Skeletal muscle cell (primary cell): Measurements from ENCODE around the gene CDC42BPA.
A peak's percentile ranks its signal among the peaks of the same experiment; 100 is the strongest.
"Not testable (repeated sequence)": the region's sequence is repeated elsewhere in the genome, so short reads cannot be mapped to it uniquely, and the experiment has no call there.

Experiments
- DNase-seq: peaks from one replicate; pipeline ENCODE4 v3.0.0-alpha.2; 2010; ENCODE audit warnings: low read depth
- H3K4me3 ChIP-seq: 2 replicates; pipeline ENCODE4 v1.5.1; 2011; ENCODE audit warnings: low read depth, mild to moderate bottlenecking, control low read depth, low read length, moderate library complexity

Gene CDC42BPA

GRCh38 chr1:227166559-227166958 lies 151.7 kb downstream of the CDC42BPA start:
- no peak overlapping the region for H3K4me3 ChIP-seq
- no peak for DNase-seq

GRCh38 chr1:227161470-227161869 lies 156.8 kb downstream of the CDC42BPA start:
- DNase-seq = no peak
- H3K4me3 ChIP-seq = no peak overlapping the region

- DNase-seq = no peak
- H3K4me3 ChIP-seq = no peak overlapping the region
These were observed 161.8 kb downstream of the CDC42BPA start for GRCh38 chr1:227156520-227156919.

- H3K4me3 ChIP-seq = no peak overlapping the region
- DNase-seq = no peak
These were observed 162.6 kb downstream of the CDC42BPA start for GRCh38 chr1:227155688-227156087.

DNA sequence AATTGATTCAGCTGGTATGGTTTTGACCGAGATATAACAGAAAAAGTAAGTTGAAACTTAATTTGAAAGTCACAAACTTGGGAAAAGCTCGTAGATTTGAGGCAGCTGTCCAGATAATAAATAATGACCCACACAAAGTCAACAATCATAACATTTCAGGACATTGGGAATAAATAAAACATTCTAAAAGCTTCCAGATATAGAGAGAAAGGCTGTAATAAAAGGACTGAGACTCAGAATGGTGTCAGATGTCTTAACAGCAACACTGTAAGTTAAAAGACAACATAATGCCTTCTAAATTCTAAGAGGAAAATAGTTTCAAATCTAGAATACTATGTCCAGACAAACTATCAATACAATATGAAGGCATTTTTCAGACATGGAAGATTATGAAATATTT lies 163.3 kb downstream of the CDC42BPA start:
- no peak for DNase-seq
- H3K4me3 ChIP-seq = no peak overlapping the region

GRCh38 chr1:227152525-227152924 lies 165.8 kb downstream of the CDC42BPA start:
- H3K4me3 ChIP-seq = no peak overlapping the region
- DNase-seq = no peak

DNA sequence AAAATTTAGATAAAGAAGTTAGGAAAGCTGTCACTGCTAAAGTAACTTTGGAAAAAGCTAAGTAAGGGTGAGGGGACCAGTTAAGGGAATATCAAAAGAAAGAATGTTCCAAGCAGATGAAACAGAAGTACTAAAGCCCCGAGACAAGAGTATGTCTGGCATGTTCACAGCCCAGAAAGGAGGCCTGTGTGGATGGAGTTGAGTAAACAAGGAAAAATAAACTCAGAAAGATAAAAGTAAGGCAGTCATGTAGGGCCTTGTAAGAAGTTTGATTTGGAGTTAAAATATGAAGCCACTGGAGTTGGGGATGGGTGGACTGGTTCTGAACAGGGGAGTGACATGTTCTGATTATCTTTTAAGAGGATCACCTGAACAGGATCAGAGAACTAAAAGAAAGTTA lies 177.9 kb downstream of the CDC42BPA start:
- no peak overlapping the region for H3K4me3 ChIP-seq
- no peak for DNase-seq

DNA sequence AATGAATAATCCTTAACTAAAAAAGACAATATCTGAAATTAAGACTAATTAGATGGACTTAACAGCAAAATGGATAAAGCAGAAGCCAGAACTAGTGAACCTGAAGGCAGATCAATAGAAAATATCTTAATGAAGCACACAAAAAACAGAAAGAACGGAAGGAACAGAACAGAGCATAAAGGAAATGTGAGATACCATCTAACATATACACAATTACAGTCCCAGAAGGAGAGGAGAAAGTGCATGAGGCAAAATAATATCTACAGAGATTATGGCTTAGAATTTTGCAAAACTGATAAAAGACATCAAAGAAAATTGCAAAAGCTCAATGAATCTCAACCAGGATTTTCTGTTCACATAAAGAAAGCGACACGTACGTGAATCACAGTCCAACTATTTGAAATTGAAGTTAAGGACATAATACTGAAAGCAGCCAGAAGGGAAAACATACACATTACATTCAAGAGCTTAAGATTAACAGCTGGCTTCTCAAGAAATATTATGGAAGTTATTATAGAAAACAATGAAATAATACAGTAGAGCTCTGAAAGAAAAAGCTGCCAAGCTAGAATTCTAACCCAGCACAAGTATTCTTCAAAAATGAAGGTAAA lies 182.0 kb downstream of the CDC42BPA start:
- H3K4me3 ChIP-seq = no peak overlapping the region
- no peak for DNase-seq

- H3K4me3 ChIP-seq = no peak overlapping the region
- DNase-seq = no peak
These were observed 183.5 kb downstream of the CDC42BPA start for GRCh38 chr1:227134686-227135314.

DNA sequence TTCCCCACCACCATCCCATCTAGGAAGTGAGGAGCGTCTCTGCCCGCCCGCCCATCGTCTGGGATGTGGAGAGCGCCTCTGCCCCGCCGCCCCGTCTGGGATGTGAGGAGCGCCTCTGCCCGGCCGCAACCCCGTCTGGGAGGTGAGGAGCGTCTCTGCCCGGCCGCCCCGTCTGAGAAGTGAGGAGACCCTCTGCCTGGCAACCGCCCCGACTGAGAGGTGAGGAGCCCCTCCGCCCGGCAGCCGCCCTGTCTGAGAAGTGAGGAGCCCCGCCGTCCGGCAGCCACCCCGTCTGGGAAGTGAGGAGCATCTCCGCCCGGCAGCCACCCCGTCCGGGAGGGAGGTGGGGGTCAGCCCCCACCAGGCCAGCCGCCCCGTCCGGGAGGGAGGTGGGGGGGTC lies 185.6 kb downstream of the CDC42BPA start:
- H3K4me3 ChIP-seq, DNase-seq: not testable (repeated sequence)

GRCh38 chr1:227131193-227131592 lies 187.1 kb downstream of the CDC42BPA start:
- H3K4me3 ChIP-seq = no peak overlapping the region
- DNase-seq = peak; percentile 5

DNA sequence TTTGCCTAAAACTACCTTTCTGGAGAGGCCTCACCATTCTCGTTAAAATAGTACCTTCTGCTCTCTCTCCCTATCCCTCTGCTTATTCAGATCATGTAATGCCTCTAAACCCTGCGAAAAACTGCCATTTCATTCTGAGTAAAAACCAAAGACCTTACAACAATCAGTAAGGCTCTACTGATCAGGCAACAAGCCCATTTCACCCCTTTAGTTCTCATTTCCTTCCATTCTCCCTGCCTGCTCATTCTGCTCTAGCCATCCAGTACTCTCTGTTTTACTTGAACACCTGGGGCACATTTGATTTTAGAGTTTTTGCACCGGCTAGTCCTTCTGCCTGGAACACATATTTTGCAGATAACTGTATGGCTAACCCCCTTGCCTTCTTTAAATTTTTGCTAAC lies 190.4 kb downstream of the CDC42BPA start:
- no peak for DNase-seq
- no peak overlapping the region for H3K4me3 ChIP-seq

DNA sequence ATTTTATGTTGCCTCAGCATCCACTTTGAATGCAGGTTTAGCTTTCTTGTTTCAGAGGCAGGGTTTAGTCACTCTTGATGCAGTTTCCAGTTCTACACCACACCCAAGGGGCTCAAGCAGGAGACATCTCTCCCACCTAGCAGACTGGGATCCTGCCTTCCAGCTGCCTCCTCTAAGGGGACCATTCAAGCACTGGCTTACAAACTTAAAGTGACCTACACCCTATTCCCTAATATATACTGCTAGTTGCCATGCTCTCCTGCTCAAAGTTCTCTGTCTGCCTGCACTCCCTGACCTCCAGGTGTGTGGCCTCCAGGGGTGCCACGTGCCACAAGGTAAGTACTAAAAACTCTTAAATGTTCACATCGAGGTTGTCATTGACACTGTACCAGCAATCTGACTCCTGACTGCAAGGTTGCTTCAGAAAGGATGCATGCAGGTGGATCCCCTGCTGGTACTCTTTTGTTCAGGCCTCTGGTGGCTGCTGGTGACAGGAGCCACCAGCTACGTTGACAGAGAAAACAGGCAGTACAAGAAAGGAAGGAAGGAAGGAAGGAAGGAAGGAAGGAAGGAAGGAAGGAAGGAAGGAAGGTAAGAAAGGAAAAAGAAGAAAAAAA lies 192.3 kb downstream of the CDC42BPA start:
- DNase-seq = no peak
- H3K4me3 ChIP-seq = no peak overlapping the region

- DNase-seq = no peak
- H3K4me3 ChIP-seq = no peak overlapping the region
These were observed 193.8 kb downstream of the CDC42BPA start for GRCh38 chr1:227124473-227124872.

GRCh38 chr1:227120826-227121225 lies 197.5 kb downstream of the CDC42BPA start:
- no peak overlapping the region for H3K4me3 ChIP-seq
- DNase-seq = no peak

- no peak overlapping the region for H3K4me3 ChIP-seq
- DNase-seq = no peak
These were observed 205.8 kb downstream of the CDC42BPA start for GRCh38 chr1:227112538-227112937.

- no peak for DNase-seq
- H3K4me3 ChIP-seq = no peak overlapping the region
These were observed 206.5 kb downstream of the CDC42BPA start for GRCh38 chr1:227111782-227112181.

DNA sequence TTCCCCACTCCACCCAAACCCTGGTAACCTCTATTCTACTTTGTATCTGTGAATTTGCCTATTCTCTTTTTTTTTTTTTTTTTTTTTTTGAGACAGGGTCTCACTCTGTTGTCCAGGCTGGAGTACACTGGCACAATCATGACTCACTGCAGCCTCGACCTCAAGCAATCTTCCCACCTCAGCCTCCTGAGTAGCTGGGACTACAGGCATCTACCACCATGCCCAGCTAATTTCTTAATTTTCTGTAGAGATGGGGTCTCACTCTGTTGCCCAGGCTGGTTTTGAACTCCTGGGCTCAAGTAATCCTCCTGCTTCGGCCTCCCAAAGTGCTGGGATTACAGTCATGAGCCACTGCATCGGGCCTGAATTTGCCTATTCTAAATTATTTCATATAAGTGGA lies 213.0 kb downstream of the CDC42BPA start:
- DNase-seq = not testable (repeated sequence)

DNA sequence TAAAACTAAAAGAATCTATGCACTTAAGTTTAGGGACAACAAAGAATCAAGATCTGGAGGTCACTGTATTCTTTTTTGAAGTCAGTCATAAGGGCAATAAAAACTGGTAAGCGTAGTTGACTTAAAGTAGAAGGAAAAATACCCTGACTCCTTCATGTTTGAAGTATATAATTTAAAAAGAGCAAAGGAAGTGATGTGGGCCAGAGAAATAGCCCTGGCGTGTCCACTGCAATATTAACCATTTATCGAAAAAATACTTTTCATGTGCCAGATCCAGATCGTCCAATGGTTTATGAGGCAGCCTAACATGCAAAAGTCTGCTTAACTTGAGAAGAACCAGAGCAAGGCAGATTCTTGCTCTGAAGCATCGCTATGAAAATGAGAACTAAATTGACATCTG lies 216.2 kb downstream of the CDC42BPA start:
- DNase-seq = no peak
- no peak overlapping the region for H3K4me3 ChIP-seq

More for the DNA sequence above, 213.0 kb downstream of the CDC42BPA start:
- H3K4me3 ChIP-seq = not testable (repeated sequence)

- peak; percentile 2 for DNase-seq
- H3K4me3 ChIP-seq = no peak overlapping the region
These were observed 223.9 kb downstream of the CDC42BPA start for GRCh38 chr1:227094249-227094966.
